HG02588 (cell line): ENCODE data around the gene TMEM187.
A peak's percentile ranks its signal among the peaks of the same experiment; 100 is the strongest.

Experiments
- ATAC-seq: cut with Tn5 transposase; IDR thresholded peaks from one replicate; pipeline ENCODE4 v1.9.1; 2021; ENCODE audit warnings: mild to moderate bottlenecking, moderate library complexity; ENCODE audit not compliant: unreplicated experiment

TMEM187 gene

GRCh38 chrX:153934148-153934761, 38.3 kb upstream of the TMEM187 start:
- ATAC-seq: peak; percentile 16

- peak; percentile 84 for ATAC-seq
Measured at GRCh38 chrX:153934762-153935325, 37.7 kb upstream of the TMEM187 start, which contains the start of gene NAA10. TSS of gene NAA10 (minus strand) at chrX:153935037. CDS start at chrX:153934904, 133 bp downstream.

DNA sequence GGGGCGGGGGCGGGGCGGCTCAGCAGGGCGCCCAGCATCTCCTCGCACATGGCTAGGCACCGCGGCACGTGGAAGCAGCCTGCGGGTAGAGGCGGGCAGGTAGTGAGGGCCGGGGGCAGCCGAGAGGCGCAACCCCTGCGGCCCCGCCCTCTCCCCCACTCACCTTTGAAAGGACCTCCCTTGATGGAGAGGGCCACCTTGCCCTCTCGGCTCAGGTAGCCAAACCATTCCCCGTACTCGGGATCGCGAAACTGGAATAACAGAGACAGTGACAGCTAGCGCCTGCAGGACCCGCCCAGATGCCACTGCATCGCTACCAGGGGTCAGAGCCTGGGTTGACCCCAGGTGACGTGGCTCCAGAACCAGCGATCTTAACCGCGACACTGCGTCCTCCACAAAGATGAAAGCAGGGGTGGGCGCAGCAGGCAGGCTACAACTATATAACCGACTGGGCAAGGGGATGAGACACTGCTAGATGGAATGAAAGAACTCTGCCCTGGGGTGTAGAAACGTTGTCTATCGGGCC, 37.2 kb upstream of the TMEM187 start:
- ATAC-seq: no peak

DNA sequence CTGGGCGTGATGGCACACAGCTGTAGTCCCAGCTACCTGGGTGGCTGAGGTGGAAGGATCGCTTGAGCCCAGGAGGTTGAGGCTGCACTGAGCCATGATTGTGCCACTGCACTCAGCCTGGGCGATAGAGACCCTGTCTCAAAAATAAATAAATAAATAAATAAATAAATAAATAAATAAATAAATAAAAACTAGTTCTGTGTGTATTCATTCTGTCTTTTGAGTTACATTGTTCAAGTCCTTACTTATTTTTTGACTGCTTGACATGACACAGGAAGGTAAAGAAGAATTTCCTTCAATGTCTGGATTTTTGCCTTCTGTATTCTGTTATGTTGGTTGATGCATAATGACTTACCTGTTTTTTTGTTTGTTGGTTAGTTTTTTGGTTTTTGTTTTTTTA, 35.5 kb upstream of the TMEM187 start:
- ATAC-seq: no peak

DNA sequence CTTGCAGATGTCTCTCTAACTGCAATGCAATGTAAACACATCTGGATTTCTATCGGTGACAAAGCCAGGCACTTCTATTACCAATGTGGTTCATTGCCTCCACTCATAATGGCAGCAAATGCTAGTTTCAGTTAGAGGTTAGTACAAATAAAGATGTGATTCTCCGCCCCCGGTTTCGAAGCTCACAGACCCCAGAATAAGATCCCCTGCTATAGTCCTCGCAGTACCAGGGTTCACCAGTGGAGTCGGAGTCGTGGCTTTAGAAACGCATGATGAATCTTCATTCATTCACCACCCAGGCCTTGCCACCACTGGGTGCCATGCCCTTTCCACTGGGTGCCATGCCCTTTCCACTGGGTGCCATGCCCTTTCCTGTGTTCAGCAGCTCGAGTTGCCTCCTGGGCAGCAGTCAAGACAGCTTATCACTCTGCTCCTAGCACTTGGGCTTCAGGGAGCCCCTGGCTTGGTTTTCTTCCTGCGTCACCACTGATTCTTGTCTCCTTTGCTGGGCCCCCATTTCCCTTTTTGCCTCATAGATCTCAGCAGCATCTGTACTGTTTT, 34.2 kb upstream of the TMEM187 start:
- no peak for ATAC-seq

GRCh38 chrX:153939573-153939972, 33.0 kb upstream of the TMEM187 start:
- ATAC-seq: no peak

DNA sequence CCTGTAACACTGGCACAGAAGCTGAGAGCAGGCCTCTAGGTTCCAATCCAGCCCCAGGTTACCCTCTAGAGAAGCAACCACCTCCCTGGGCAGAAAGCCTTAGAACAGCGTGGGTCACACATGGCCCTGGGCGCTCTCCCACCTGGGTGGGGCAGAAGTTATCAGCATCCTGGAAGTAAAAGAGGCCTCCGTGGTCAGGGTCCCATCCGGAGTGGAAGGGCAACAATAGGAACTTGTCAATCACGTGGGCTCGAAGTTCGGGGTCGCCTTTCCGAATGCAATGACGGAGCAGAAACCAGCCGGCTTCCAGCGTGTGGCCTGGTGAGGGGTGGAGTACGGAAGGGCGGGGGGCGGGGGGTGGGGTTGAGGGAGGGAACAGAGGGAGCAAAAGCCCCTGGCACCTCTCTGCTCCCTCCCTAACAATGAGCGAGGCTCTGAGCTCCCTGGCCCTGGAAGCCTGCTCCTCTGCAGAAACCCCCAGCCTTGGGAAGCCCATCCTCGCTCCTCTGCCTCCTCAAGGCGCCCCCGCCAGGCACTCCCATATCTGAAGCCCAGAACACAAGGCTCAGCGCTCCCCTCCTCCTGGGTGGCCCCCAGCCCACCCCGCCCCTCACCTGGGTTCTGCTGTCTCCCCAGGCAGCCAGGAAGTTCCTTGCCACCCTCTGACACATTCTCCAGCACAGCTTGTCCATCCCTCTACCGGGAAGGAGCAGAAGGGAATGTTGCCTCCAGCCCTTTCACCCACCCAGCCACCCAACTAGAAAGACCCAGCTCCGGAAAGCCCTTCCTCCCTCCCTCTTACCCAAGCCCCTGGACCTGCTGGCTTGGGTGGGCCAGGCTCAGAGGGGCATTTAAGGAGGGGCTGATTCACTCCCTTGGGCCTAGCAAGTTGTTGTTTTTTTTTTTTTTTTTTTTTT, 31.0 kb upstream of the TMEM187 start:
- no peak for ATAC-seq

DNA sequence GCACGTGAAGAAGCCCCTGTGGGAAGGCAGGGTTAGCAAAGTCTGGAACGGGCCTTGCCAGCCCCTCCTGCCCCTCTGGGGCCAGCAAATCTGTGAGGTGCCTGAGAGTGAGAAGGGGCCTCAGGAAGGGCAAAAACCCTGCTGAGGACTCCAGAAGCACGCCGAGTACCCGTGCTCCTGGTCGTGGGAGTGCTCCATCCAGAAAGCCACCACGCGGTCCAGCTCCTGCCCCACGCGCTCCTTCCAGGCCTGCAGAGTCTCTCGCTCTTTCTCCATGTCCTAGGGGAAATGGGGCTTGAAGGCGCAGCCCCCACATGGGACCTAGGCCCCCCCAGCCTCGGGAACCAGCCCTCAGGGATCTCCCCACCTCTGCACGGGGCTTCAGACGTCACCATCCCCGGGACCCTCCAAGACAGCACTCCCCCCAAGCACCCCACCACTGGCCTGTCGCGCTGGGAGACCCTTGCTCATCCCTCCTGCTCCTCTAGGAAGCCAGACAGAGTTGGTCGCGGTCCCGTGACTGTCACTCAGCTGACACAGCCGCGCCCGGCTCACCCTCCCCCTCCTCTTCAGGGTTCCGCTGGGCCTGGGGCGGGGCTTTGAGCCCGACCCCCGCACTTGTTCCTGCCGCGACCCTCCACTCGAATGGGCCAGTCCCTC, 28.3 kb upstream of the TMEM187 start, which contains the start of gene RENBP:
Gene RENBP, minus strand, starts transcription at position 504 of the 660 bp plus-strand sequence. Its CDS starts 33 bp downstream, at position 471.
- ATAC-seq: no peak

DNA sequence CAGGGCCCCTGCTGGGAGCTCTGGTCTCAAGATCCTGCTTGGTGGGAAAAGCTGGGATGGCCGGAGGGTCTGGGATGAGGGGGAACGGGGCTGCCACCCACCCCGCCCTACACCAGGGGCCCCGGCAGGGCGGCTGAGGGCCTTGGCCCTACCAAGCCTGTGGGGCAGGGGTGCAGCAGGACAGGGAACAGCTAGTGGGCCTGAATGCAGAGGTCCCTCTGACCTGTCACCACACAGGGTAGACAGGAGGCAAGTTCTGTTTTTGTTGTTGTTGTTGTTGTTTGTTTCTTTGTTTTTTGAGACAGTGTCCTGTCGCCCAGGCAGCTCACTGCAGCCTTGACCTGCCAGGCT, 27.8 kb upstream of the TMEM187 start:
- no peak for ATAC-seq

DNA sequence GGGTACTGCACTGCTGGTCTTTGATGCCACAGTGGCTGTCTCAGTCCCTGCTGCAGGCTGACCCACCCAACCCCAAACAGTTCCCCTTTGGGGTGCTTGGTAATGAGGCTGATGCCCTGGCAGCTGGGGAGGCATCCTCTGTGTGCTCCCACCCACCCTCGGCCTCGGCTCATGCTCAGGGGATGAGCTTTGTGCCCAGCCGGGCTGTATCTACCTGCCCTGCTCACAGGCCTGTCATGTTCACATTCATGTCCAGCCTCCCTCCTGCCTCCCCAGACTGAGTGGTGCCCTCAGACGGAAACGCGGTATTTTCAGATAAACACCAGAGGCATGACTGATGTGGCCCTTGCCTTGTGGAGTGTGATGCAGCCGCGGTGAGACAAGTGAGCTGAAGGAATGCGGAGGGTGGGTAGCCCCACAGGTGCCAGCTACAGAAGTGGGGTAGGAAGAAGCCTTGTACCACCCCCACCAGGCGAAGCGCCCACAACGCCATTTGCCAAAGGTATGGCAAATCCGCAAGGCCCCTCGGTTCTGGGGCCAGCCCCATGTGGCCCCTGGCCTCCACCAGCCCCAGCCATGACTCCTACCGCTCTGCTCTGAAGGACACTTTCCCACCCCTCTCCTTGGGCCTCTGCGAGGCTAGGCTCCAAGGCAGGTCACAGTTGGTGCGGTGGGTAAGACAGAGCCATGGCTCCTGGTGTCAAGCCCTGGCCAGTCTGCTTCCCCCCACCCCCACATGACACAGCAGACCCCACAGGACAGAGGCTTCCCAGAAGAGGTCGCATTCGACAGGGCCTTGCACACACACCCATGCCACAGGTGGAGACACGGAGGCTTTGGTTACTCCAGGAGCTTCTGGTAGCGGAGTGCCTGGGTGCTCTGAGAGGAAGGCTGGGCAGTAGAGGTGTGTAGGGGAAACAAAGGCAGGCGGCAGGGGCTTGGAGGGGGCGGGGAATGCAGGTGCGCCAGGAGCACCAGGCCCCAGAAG, 26.3 kb upstream of the TMEM187 start:
- no peak for ATAC-seq

DNA sequence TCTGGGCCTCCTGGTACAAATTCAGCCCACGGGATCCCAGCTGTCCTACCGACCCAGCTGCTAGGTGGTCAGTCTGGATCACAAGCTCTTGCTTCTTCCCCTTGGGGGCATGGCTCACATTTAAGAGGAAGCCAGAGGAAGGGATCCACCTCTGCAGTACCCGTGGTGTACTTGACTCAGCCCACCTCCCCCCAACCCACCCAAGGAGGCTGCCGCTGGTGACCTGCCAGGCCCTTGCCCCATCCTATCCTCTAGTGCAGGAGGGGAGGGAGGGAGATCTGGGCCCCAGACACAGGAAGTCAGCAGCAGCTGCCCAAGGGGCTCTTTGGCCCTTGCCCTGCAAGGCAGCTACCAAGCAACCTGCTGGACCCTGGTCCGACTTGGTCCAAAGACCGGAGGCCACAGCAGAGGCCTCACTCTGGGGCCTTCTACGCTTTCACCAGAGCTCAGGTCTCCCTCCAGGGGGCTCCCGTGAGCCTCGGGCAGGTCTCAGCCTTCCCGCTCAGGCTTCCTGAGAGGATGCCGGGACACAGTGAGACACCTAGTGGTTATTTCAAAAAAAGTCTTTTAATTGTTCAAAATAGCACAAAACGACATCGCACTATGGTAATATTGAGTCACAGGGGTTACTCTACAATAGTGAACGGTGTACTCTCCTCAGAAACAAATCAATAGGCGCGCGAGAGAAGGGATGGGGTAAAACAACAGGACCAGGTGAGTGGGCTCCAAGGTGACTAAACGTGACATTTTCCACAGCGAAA, 25.4 kb upstream of the TMEM187 start:
- no peak for ATAC-seq

DNA sequence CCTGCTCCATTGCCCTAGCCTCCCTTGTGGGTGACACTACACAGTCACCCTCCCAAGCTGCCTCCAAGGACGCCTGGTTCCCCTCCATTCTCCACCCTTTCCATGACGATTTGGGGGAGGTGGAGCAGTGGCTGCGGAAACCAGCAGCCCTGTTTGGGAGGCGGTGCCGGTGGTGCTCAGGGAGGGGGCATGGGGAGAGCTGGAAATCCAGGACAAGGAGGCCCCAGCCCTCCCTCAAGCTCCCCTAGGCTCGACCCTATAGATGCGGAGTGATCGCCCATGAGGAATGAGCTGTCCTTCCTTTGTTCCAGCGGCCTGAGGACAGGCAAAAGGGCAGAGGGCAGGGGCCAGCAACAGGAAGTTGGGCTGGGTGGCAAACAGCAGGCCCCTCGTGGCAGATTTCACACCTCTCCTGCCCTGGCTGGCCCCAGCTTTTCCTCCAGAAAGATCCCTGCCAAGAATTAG, 24.5 kb upstream of the TMEM187 start:
- ATAC-seq: no peak

DNA sequence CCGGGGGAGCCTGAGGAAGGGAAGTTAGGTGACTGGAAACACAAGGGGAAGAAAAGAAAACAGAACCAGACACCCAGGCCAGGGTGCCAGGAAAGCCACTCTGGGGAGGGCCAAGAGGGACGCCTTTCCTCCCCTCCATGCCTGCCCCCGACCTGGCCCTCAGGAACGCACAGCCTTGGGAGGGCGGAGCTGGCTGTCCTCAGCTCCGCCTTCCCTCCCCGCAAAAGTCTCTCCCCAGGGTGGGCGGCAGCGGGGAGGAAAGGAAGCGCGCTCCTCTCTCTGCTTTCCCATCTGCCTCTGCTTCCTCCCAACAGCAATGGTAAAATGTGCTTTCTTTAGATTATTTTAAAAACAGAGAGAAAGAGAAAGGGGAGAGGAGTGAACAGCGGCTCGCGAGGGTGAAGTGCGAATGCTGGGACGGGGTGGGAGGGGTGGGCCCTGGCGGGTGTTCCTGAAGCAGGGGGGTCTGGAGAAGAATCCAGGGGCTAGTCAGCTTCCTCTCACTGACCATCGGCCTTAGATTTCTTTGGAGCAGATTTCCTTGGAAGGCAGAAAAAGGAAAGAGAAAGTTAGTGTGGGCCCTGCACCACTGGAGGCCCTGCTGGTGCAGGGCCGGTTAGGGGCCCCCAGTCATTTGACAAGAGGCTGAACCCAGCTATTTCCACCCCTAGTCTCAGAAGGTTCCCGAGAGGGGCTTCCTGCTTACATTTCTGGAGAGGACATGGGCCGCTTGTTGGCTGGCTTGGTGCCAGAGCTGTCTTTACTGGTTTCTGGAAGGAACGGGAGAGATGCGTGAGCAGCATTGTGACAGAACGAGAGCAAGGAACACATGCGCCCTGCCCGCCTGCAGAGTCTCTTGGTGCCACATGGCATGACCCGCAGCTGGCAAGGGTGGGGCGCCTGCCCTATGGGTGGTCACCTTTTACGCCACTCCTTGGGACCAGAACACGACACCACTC, 23.4 kb upstream of the TMEM187 start:
- no peak for ATAC-seq

DNA sequence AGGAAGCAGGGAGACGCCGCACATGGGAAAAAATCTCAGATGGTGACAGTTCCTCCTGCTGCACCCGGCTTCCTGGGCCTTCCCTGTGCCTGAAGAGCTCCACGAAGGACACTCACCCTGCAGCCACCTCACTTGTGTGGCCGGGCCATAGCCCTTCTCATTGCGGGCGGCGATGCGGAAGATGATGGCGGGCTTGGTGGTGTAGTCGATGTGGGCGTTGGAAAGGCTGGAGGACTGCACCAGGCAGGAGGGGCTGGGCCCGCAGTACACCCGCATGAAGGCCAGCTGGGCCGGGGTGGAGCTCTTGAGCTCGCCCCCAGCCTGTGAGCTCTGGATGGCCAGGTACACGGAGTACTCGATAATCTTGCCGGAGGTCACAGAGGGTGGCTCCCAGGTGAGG, 22.4 kb upstream of the TMEM187 start:
- no peak for ATAC-seq

DNA sequence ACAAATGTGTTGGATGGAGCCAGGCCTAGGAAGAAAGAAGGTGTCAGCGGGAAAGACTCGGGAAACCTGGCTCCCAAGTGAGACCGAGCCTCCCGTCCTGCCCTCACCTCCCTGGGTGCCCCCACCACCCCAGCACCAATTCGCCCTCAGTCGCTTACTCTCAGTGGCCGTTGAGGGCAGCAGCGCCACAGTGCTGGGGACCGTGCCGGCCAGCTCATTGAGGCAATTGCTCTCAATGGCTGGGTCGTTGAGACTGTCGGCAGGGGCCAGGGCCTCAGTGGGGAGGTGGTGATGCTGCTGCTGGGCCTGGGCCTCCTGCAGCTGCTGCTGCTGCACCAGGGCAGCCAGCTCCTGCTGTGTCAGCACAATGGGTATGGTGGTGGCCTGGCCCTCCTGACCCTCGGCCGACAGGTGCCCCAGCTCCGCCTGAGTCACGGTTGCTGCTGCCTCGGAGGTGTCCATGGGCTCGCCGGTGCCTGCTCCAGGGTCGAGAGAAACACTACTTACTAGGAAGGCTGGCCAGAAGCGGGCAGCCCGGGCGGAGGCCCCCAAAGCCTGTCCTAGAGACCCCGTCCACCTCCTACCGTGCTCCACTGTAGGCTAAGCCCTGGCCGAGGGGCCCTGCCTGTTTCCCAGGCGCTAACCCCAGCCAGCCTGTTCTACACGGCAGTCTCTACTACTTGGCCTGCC, 20.7 kb upstream of the TMEM187 start:
- ATAC-seq: no peak

GRCh38 chrX:153952373-153953026, 20.1 kb upstream of the TMEM187 start:
- no peak for ATAC-seq
